WTC11 (cell line): ENCODE measurements around the gene PCGF5. TPM values are rescaled to one million over a fixed set of nuclear protein-coding genes. Genes with fewer than 3 reads are reported as not detected.

ENCODE experiments used
- ATAC-seq: fragments of 200-7000 bp; cut with Tn5 transposase; 2 replicates; pipeline ENCODE4 v1.10.0; 2021; ENCODE audit warnings: mild to moderate bottlenecking, moderate library complexity
- Bru-seq: library from RNA; stranded (reverse); fragments of 400-500 nt; gene quantifications from one replicate; lab custom pipeline; 2021; lab: Mats Ljungman, UMichigan
- CTCF ChIA-PET: fragments of 300-600 bp; sonication (Branson Sonifier 250); formaldehyde crosslinking; loops from one replicate; lab custom pipeline; 2021; ENCODE audit warnings: antibody characterized with exemption; lab: Charles Lee
- POLR2A ChIA-PET: fragments of 350-600 bp; sonication (Branson Sonifier 250); formaldehyde crosslinking; loops from one replicate; lab custom pipeline; 2021; ENCODE audit warnings: antibody characterized with exemption; lab: Charles Lee
- DNase-seq: peaks from one replicate; pipeline ENCODE4 v3.0.0; 2021; ENCODE audit warnings: low spot score
- H3K27ac Mint-ChIP-seq: 2 replicates; pipeline ENCODE4 v1.8.0; 2021; ENCODE audit warnings: mixed read lengths
- H3K27me3 Mint-ChIP-seq: 2 replicates; pipeline ENCODE4 v1.8.0; 2021; ENCODE audit warnings: low read depth, mild to moderate bottlenecking, moderate library complexity, mixed read lengths
- H3K36me3 Mint-ChIP-seq: 2 replicates; pipeline ENCODE4 v1.8.0; 2021; ENCODE audit warnings: mixed read lengths
- H3K4me1 Mint-ChIP-seq: 2 replicates; pipeline ENCODE4 v1.8.0; 2022; ENCODE audit warnings: mixed read lengths
- H3K4me3 Mint-ChIP-seq: 2 replicates; pipeline ENCODE4 v1.8.0; 2021; ENCODE audit warnings: mild to moderate bottlenecking, moderate library complexity, mixed read lengths
- H3K9me3 Mint-ChIP-seq: 2 replicates; pipeline ENCODE4 v1.8.0; 2021; ENCODE audit warnings: mixed read lengths
- EMX1 ChIP-seq: fragments of 250-450 bp; sonication (Bioruptor Pico); IDR thresholded peaks from 2 replicates; pipeline ENCODE4 v1.8.0; 2021; ENCODE audit warnings: mild to moderate bottlenecking
- ESRRA ChIP-seq: sonication (generic); formaldehyde crosslinking; IDR thresholded peaks from 2 replicates; pipeline ENCODE4 v1.8.1; 2022; ENCODE audit warnings: mild to moderate bottlenecking, missing genetic modification reagents, borderline replicate concordance
- FOXK1 ChIP-seq: sonication (generic); formaldehyde crosslinking; IDR thresholded peaks from 2 replicates; pipeline ENCODE4 v1.8.0; 2022; ENCODE audit warnings: mild to moderate bottlenecking, moderate library complexity, missing genetic modification reagents
- FOXP1 ChIP-seq: sonication (generic); formaldehyde crosslinking; IDR thresholded peaks from 2 replicates; pipeline ENCODE4 v1.8.0; 2022; ENCODE audit warnings: missing genetic modification reagents, mild to moderate bottlenecking, moderate library complexity, borderline replicate concordance
- NFYB ChIP-seq: sonication (generic); formaldehyde crosslinking; conservative IDR thresholded peaks from 2 replicates; pipeline ENCODE4 v1.8.0; 2022; ENCODE audit warnings: low read depth, missing genetic modification reagents
- SP1 ChIP-seq: sonication (generic); formaldehyde crosslinking; conservative IDR thresholded peaks from 2 replicates; pipeline ENCODE4 v1.8.1; 2022; ENCODE audit warnings: missing genetic modification reagents
- ZNF232 ChIP-seq: sonication (generic); formaldehyde crosslinking; IDR thresholded peaks from 2 replicates; pipeline ENCODE4 v1.8.0; 2022; ENCODE audit warnings: mild to moderate bottlenecking, missing genetic modification reagents
- ZNF263 ChIP-seq: sonication (generic); formaldehyde crosslinking; IDR thresholded peaks from 2 replicates; pipeline ENCODE4 v1.8.1; 2022; ENCODE audit warnings: low read depth, mild to moderate bottlenecking, moderate library complexity, missing genetic modification reagents
- long read RNA-seq, 3 experiments: library from RNA in 1 of 3; library from capped mRNA in 1 of 3; library from polyadenylated mRNA in 1 of 3; unstranded in 2 of 3; stranded (forward) in 1 of 3; transcript quantifications; one replicate each; pipeline ENCODE4 v2.0.0, GENCODE V29; 2021
- total RNA-seq: library from RNA; stranded (reverse); gene quantifications from 3 replicates; pipeline ENCODE4 v1.2.3, GENCODE V29; 2021
- TF ChIP-seq, protein P1 (sequence below): sonication (generic); formaldehyde crosslinking; IDR thresholded peaks from 2 replicates; pipeline ENCODE4 v1.8.0; 2023; ENCODE audit warnings: mild to moderate bottlenecking, missing genetic modification reagents
- TF ChIP-seq, protein P2 (sequence below): sonication (generic); formaldehyde crosslinking; IDR thresholded peaks from 2 replicates; pipeline ENCODE4 v1.8.1; 2022; ENCODE audit warnings: mild to moderate bottlenecking, moderate library complexity, missing genetic modification reagents
- TF ChIP-seq, protein P3 (sequence below): sonication (generic); formaldehyde crosslinking; IDR thresholded peaks from 2 replicates; pipeline ENCODE4 v1.8.0; 2022; ENCODE audit warnings: mild to moderate bottlenecking, missing genetic modification reagents
- TF ChIP-seq, protein P4 (sequence below): sonication (generic); formaldehyde crosslinking; IDR thresholded peaks from 2 replicates; pipeline ENCODE4 v1.8.1; 2023; ENCODE audit warnings: mild to moderate bottlenecking, moderate library complexity, missing genetic modification reagents
- TF ChIP-seq, protein P5 (sequence below): sonication (generic); formaldehyde crosslinking; IDR thresholded peaks from 2 replicates; pipeline ENCODE4 v1.8.1; 2023; ENCODE audit warnings: mild to moderate bottlenecking, missing genetic modification reagents
- TF ChIP-seq, protein P6 (sequence below): sonication (generic); formaldehyde crosslinking; IDR thresholded peaks from 2 replicates; pipeline ENCODE4 v1.8.1; 2022; ENCODE audit warnings: low read depth, mild to moderate bottlenecking, moderate library complexity, missing genetic modification reagents, borderline replicate concordance
- TF ChIP-seq, protein P7 (sequence below): sonication (generic); formaldehyde crosslinking; conservative IDR thresholded peaks from 2 replicates; pipeline ENCODE4 v1.8.1; 2023; ENCODE audit warnings: mild to moderate bottlenecking, low read depth, missing genetic modification reagents, moderate library complexity
- TF ChIP-seq, protein P8 (sequence below): fragments of 250-450 bp; sonication (Bioruptor Pico); conservative IDR thresholded peaks from 2 replicates; pipeline ENCODE4 v1.9.0; 2021; ENCODE audit warnings: mild to moderate bottlenecking

PCGF5 gene
- total RNA-seq, result 5.1 to 5.7 TPM (median 5.2 TPM) in 3 replicates
- percentile 32 among the genes with signal in this experiment for Bru-seq, nascent RNA
- long read RNA-seq, experiment 1, full-length matches to known transcripts, result 9 of 15 reads
- long read RNA-seq, experiment 1, partial matches to known transcripts, result 1 of 15 reads
- long read RNA-seq, experiment 1, other reads (novel, unspliced or antisense), result 5 of 15 reads
- long read RNA-seq, experiment 2, transcript PCGF5-202 (3 exons, 973 nt), result major isoform, 5 of 9 reads
- long read RNA-seq, experiment 2, partial matches to known transcripts, result 1 of 9 reads
- long read RNA-seq, experiment 2, other reads (novel, unspliced or antisense), result 3 of 9 reads
- long read RNA-seq, experiment 3, transcript PCGF5-202 (3 exons, 973 nt), result major isoform, 8 of 8 reads
- long read RNA-seq, experiment 3, partial matches to known transcripts, result 0 of 8 reads
- long read RNA-seq, experiment 3, other reads (novel, unspliced or antisense), result 0 of 8 reads

DNA sequence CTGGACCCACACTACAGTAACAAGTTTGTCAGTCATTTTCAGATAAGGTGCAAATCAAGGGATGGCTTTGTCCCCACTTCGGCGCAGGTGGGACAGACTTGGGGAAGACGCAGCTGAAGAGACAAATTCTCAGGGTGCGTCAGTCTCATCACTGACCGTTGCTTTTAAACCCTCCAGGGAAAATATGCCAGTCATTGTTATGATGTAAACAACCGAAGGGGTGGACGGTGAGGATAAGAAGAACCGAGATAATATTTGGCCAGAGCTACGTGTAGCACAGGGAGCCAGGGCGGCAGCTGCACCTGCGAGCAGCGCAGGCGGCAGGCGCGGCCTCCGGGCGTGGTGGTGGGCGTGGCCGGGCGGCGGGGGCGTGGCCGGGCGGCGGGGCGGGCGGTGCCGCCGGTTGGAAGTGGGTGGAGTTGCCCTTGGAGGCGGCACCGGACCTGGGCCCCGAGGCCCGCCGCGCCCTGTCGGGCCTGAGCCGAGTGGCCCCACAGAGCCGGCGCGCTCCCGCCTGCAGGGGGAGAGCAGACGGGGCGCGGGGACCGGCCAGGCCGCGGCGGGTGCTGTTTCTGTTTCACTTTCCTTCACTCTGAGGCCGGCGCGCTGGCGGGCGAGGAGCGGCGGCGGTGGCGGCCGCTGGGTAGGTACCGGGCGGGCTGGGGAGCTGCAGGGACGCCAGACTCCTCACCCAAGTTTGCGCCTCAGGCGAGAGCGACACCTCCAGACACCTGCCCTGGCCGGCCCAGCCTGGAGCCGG lies at the start of gene PCGF5:
PCGF5 (plus strand) TSS at position 470 of the 760 bp plus-strand sequence. CDS start 2,209 bp downstream, outside the sequence.
- TF ChIP-seq EMX1, result no peak
- TF ChIP-seq SP1 (CRISPR knock-in tag), result peak; percentile 82
- TF ChIP-seq FOXP1 (CRISPR knock-in tag), result peak; percentile 78; the same call in 1 of the 2 replicates
- TF ChIP-seq FOXK1 (CRISPR knock-in tag), result no peak
- TF ChIP-seq, protein P1, sequence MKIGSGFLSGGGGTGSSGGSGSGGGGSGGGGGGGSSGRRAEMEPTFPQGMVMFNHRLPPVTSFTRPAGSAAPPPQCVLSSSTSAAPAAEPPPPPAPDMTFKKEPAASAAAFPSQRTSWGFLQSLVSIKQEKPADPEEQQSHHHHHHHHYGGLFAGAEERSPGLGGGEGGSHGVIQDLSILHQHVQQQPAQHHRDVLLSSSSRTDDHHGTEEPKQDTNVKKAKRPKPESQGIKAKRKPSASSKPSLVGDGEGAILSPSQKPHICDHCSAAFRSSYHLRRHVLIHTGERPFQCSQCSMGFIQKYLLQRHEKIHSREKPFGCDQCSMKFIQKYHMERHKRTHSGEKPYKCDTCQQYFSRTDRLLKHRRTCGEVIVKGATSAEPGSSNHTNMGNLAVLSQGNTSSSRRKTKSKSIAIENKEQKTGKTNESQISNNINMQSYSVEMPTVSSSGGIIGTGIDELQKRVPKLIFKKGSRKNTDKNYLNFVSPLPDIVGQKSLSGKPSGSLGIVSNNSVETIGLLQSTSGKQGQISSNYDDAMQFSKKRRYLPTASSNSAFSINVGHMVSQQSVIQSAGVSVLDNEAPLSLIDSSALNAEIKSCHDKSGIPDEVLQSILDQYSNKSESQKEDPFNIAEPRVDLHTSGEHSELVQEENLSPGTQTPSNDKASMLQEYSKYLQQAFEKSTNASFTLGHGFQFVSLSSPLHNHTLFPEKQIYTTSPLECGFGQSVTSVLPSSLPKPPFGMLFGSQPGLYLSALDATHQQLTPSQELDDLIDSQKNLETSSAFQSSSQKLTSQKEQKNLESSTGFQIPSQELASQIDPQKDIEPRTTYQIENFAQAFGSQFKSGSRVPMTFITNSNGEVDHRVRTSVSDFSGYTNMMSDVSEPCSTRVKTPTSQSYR (CRISPR knock-in tag), result no peak
- TF ChIP-seq, protein P2, sequence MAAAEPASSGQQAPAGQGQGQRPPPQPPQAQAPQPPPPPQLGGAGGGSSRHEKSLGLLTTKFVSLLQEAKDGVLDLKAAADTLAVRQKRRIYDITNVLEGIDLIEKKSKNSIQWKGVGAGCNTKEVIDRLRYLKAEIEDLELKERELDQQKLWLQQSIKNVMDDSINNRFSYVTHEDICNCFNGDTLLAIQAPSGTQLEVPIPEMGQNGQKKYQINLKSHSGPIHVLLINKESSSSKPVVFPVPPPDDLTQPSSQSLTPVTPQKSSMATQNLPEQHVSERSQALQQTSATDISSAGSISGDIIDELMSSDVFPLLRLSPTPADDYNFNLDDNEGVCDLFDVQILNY (CRISPR knock-in tag), result no peak
- TF ChIP-seq, protein P3, sequence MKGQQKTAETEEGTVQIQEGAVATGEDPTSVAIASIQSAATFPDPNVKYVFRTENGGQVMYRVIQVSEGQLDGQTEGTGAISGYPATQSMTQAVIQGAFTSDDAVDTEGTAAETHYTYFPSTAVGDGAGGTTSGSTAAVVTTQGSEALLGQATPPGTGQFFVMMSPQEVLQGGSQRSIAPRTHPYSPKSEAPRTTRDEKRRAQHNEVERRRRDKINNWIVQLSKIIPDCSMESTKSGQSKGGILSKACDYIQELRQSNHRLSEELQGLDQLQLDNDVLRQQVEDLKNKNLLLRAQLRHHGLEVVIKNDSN (CRISPR knock-in tag), result no peak
- TF ChIP-seq, protein P4, sequence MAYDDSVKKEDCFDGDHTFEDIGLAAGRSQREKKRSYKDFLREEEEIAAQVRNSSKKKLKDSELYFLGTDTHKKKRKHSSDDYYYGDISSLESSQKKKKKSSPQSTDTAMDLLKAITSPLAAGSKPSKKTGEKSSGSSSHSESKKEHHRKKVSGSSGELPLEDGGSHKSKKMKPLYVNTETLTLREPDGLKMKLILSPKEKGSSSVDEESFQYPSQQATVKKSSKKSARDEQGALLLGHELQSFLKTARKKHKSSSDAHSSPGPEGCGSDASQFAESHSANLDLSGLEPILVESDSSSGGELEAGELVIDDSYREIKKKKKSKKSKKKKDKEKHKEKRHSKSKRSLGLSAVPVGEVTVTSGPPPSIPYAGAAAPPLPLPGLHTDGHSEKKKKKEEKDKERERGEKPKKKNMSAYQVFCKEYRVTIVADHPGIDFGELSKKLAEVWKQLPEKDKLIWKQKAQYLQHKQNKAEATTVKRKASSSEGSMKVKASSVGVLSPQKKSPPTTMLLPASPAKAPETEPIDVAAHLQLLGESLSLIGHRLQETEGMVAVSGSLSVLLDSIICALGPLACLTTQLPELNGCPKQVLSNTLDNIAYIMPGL (CRISPR knock-in tag), result peak; percentile 70; the same call in 1 of the 2 replicates
- no peaks in the 10 kb centered on the region for H3K36me3 Mint-ChIP-seq
- peaks cover 11% of the 10 kb centered on the region for H3K4me1 Mint-ChIP-seq
- CTCF ChIA-PET, result interaction anchor here (1.0 to 1.8 kb wide), 4 partner anchors 12 to 309 kb away, joined by 3 to 4 read pairs (median 4); no protein-coding TSS in a partner anchor
- peaks cover 69% of the 10 kb centered on the region for H3K27me3 Mint-ChIP-seq
- no peak within 1 kb of the TSS for H3K27ac Mint-ChIP-seq
- H3K4me3 Mint-ChIP-seq, result peak within 1 kb of the TSS; percentile 76
- POLR2A ChIA-PET, result no interaction called here
- DNase-seq (peak; percentile 89), ATAC-seq (peak; percentile 98)
- H3K9me3 Mint-ChIP-seq, result no peaks in the 10 kb centered on the region

DNA sequence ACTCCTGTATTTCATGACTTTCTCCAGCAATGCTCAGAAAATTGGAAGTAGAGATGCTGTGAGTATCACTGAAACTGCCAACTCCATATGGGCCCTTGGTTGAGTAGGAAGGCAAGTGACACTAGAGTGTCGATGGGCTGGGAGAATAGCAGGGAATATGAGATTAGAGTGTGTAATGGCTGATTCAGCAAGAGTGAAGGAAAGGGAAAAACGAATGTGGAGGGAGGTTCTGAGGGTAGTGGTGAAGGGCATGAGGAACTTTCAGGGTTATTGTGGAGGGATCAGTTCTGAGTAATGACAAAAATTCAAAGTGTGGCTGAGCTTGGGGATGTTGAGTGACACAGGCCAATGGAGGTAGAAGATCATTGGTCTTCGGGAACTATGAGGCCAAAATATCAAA lies 49.0 kb upstream of the PCGF5 start:
- Mint-ChIP-seq H3K9me3 (peaks cover 6% of the 10 kb centered on the region), H3K4me1 (no peaks in the 10 kb centered on the region), H3K27me3 (peaks cover 60% of the 10 kb centered on the region), H3K36me3 (no peaks in the 10 kb centered on the region), H3K27ac (no peak overlapping the region), H3K4me3 (no peak overlapping the region)
- CTCF ChIA-PET, result no interaction called here
- DNase-seq (no peak), ATAC-seq (no peak)
- POLR2A ChIA-PET, result no interaction called here
- TF ChIP-seq NFYB (CRISPR knock-in tag) (no peak), ZNF263 (CRISPR knock-in tag) (no peak), ZNF232 (CRISPR knock-in tag) (no peak), ESRRA (CRISPR knock-in tag) (no peak), FOXP1 (CRISPR knock-in tag) (no peak)
- TF ChIP-seq, protein P5, sequence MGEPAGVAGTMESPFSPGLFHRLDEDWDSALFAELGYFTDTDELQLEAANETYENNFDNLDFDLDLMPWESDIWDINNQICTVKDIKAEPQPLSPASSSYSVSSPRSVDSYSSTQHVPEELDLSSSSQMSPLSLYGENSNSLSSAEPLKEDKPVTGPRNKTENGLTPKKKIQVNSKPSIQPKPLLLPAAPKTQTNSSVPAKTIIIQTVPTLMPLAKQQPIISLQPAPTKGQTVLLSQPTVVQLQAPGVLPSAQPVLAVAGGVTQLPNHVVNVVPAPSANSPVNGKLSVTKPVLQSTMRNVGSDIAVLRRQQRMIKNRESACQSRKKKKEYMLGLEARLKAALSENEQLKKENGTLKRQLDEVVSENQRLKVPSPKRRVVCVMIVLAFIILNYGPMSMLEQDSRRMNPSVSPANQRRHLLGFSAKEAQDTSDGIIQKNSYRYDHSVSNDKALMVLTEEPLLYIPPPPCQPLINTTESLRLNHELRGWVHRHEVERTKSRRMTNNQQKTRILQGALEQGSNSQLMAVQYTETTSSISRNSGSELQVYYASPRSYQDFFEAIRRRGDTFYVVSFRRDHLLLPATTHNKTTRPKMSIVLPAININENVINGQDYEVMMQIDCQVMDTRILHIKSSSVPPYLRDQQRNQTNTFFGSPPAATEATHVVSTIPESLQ (CRISPR knock-in tag), result no peak
- TF ChIP-seq, protein P6, sequence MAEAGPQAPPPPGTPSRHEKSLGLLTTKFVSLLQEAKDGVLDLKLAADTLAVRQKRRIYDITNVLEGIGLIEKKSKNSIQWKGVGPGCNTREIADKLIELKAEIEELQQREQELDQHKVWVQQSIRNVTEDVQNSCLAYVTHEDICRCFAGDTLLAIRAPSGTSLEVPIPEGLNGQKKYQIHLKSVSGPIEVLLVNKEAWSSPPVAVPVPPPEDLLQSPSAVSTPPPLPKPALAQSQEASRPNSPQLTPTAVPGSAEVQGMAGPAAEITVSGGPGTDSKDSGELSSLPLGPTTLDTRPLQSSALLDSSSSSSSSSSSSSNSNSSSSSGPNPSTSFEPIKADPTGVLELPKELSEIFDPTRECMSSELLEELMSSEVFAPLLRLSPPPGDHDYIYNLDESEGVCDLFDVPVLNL (CRISPR knock-in tag), result no peak
- TF ChIP-seq, protein P7, sequence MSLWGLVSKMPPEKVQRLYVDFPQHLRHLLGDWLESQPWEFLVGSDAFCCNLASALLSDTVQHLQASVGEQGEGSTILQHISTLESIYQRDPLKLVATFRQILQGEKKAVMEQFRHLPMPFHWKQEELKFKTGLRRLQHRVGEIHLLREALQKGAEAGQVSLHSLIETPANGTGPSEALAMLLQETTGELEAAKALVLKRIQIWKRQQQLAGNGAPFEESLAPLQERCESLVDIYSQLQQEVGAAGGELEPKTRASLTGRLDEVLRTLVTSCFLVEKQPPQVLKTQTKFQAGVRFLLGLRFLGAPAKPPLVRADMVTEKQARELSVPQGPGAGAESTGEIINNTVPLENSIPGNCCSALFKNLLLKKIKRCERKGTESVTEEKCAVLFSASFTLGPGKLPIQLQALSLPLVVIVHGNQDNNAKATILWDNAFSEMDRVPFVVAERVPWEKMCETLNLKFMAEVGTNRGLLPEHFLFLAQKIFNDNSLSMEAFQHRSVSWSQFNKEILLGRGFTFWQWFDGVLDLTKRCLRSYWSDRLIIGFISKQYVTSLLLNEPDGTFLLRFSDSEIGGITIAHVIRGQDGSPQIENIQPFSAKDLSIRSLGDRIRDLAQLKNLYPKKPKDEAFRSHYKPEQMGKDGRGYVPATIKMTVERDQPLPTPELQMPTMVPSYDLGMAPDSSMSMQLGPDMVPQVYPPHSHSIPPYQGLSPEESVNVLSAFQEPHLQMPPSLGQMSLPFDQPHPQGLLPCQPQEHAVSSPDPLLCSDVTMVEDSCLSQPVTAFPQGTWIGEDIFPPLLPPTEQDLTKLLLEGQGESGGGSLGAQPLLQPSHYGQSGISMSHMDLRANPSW, result no peak
- TF ChIP-seq, protein P8, sequence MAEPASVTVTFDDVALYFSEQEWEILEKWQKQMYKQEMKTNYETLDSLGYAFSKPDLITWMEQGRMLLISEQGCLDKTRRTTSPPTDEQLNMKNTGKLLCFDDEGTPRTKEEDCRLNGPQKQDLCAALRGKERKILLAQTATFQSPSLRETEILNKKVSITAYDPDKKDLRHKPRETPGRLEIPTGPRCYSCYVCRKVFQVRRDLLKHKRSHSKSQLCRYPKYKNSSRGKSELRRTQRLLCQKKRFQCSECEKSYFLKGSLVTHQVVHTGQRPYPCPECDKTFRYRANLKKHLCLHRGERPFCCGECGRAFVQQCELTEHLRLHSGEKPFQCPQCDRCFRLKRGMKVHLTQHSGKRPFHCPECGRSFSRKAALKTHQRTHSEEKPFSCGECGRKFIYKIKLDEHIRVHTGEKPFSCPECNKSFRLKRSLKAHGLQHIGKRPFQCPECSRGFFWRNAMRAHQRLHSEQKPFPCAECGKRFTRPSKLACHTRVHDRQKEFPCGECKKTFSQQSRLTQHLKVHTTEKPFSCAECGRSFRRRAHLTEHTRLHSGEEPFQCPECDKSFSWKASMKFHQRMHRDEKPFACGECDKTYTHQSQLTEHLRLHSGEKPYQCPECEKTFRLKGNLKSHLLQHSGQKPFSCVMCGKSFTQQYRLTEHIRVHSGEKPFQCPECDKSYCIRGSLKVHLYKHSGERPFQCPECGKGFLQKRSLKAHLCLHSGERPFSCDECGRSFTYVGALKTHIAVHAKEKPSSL (CRISPR knock-in tag), result no peak
